Thyroid gland (tissue), 4 donors: Measurements from ENCODE around the gene TMEM82. TPM values are rescaled to one million over a fixed set of nuclear protein-coding genes. Genes with fewer than 3 reads are reported as not detected.

Experiments
- DNase-seq, 2 donors: peaks; one replicate each; pipeline ENCODE4 v3.0.0-alpha.2; 2019
- H3K27ac ChIP-seq, 3 donors: fragments of 200-600 bp; sonication (generic); 1 replicate in 2 of 3; 2 replicates in 1 of 3; pipeline ENCODE4 v1.5.1; 2016 to 2019; ENCODE audit warnings: mild to moderate bottlenecking in 1 of 3, moderate library complexity in 1 of 3
- H3K27me3 ChIP-seq: fragments of 200-600 bp; sonication (generic); one replicate; pipeline ENCODE4 v1.5.1; 2019
- H3K36me3 ChIP-seq, 2 donors: fragments of 200-600 bp; sonication (generic); one replicate each; pipeline ENCODE4 v1.5.1; 2016 to 2019
- H3K4me1 ChIP-seq, 2 donors: fragments of 200-600 bp; sonication (generic); one replicate each; pipeline ENCODE4 v1.5.1; 2017 to 2019
- H3K4me3 ChIP-seq, 3 donors: fragments of 200-600 bp; sonication (generic); replicated peaks in 1 of 3; 1 replicate in 2 of 3; 2 replicates in 1 of 3; pipeline ENCODE4 v1.5.1; 2016; ENCODE audit warnings: mild to moderate bottlenecking in 1 of 3
- H3K9me3 ChIP-seq: fragments of 200-600 bp; sonication (generic); one replicate; pipeline ENCODE4 v1.5.1; 2017
- CTCF ChIP-seq, 6 experiments: fragments of 200-600 bp in 3 of 6; fragments of 450-650 bp in 3 of 6; sonication (generic) in 3 of 6; IDR thresholded peaks; one replicate each; pipeline ENCODE4 v1.5.1; 2016 to 2019; ENCODE audit warnings: antibody characterized with exemption in 6 of 6, mild to moderate bottlenecking in 2 of 6, inconsistent platforms in 1 of 6, moderate library complexity in 1 of 6
- POLR2A ChIP-seq, 2 donors: fragments of 450-650 bp; IDR thresholded peaks; one replicate each; pipeline ENCODE4 v1.6.1; 2017; ENCODE audit warnings: antibody characterized with exemption in 2 of 2, mild to moderate bottlenecking in 2 of 2, moderate library complexity in 1 of 2
- WGBS, 2 donors: methylation state at CpG; one replicate each; pipeline ENCODE4 v1.1.5; 2017; 5-methylcytosine and 5-hydroxymethylcytosine counted together
- intact Hi-C: fragments of 100-400 bp; cut with DNase I; formaldehyde crosslinking; loops from one replicate; pipeline ENCODE4 v1.15.1; 2023
- total RNA-seq, 4 donors: library from RNA; depleted of rRNA; stranded (reverse); fragments of >200 nt; gene quantifications; one replicate each; pipeline ENCODE4 v1.2.3, GENCODE V29; 2016

TMEM82 gene
- total RNA-seq, 4 donors from 2014 or later: not detected

- Histone ChIP-seq H3K4me3 (no peak overlapping the region), H3K36me3 (no peaks in the 10 kb centered on the region), H3K27me3 (no peaks in the 10 kb centered on the region), H3K4me1 (peaks cover 12 to 42% of the 10 kb centered on the region in 2 donors), H3K27ac (no peak overlapping the region), H3K9me3 (no peaks in the 10 kb centered on the region)
- intact Hi-C loops: no loop called here
- no peak for TF ChIP-seq CTCF (IDR thresholded peaks at IDR 0.05)
- TF ChIP-seq POLR2A (IDR thresholded peaks at IDR 0.05): no peak
- peak; percentile 66 to 72 for DNase-seq
- WGBS, 2 donors: 46 to 49% methylated on average over 6 of the region's 6 CpGs
Observed at GRCh38 chr1:15700508-15700907, 41.8 kb upstream of the TMEM82 start.

- intact Hi-C loops: no loop called here
- Histone ChIP-seq H3K9me3 (no peaks in the 10 kb centered on the region), H3K27me3 (no peaks in the 10 kb centered on the region), H3K4me1 (peaks cover 12 to 46% of the 10 kb centered on the region in 2 donors), H3K27ac (no peak overlapping the region), H3K4me3 (no peak overlapping the region), H3K36me3 (no peaks in the 10 kb centered on the region)
- 93 to 95% methylated on average over 6 to 8 of the region's 8 CpGs for WGBS, 2 donors
- TF ChIP-seq POLR2A (IDR thresholded peaks at IDR 0.05) (no peak), CTCF (IDR thresholded peaks at IDR 0.05) (no peak)
- no peak for DNase-seq
Observed at GRCh38 chr1:15701784-15702183, 40.5 kb upstream of the TMEM82 start.

GRCh38 chr1:15702722-15703550 is 39.4 kb upstream of the TMEM82 start:
- no peak for DNase-seq
- 84 to 92% methylated on average over 16 to 19 of the region's 19 CpGs for whole genome bisulfite sequencing, 2 donors

GRCh38 chr1:15703562-15703961 is 38.7 kb upstream of the TMEM82 start:
- peak; percentile 36 to 40 for DNase-seq
- Histone ChIP-seq H3K9me3 (no peaks in the 10 kb centered on the region), H3K4me1 (peaks cover 12 to 46% of the 10 kb centered on the region in 2 donors), H3K27me3 (no peaks in the 10 kb centered on the region), H3K4me3 (no peak overlapping the region), H3K27ac (peak overlapping the region; percentile 50 to 80 (median 75)), H3K36me3 (no peaks in the 10 kb centered on the region)
- TF ChIP-seq POLR2A (IDR thresholded peaks at IDR 0.05): peak in 1 of 2 donors; percentile 16
- no peak for TF ChIP-seq CTCF (IDR thresholded peaks at IDR 0.05)
- WGBS, 2 donors: 63 to 67% methylated on average over 7 to 9 of the region's 9 CpGs
- intact Hi-C loops: no loop called here

More at GRCh38 chr1:15702722-15703550, 39.4 kb upstream of the TMEM82 start:
- intact Hi-C loops: no loop called here
- no peaks in the 10 kb centered on the region for H3K9me3 ChIP-seq
- H3K4me1 ChIP-seq: peaks cover 12 to 46% of the 10 kb centered on the region in 2 donors
- TF ChIP-seq CTCF (IDR thresholded peaks at IDR 0.05): no peak
- TF ChIP-seq POLR2A (IDR thresholded peaks at IDR 0.05): no peak
- H3K27me3 ChIP-seq: no peaks in the 10 kb centered on the region
- peak overlapping the region; percentile 50 to 80 (median 75) for H3K27ac ChIP-seq
- no peak overlapping the region for H3K4me3 ChIP-seq
- H3K36me3 ChIP-seq: no peaks in the 10 kb centered on the region

- Histone ChIP-seq H3K27me3 (no peaks in the 10 kb centered on the region), H3K36me3 (no peaks in the 10 kb centered on the region), H3K4me3 (no peak overlapping the region), H3K9me3 (no peaks in the 10 kb centered on the region), H3K4me1 (peaks cover 12 to 45% of the 10 kb centered on the region in 2 donors), H3K27ac (peak overlapping the region in 2 of 3 donors; percentile 75 to 80)
- 90 to 94% methylated on average over 17 of the region's 17 CpGs for WGBS, 2 donors
- no peak for TF ChIP-seq POLR2A (IDR thresholded peaks at IDR 0.05)
- TF ChIP-seq CTCF (IDR thresholded peaks at IDR 0.05): no peak
- DNase-seq: no peak
- intact Hi-C loops: no loop called here
Observed at GRCh38 chr1:15704526-15705183, 37.6 kb upstream of the TMEM82 start.
